Limb (tissue), 2 donors: Measurements from ENCODE around the gene GALM.
"Not testable (repeated sequence)": the region's sequence is repeated elsewhere in the genome, so short reads cannot be mapped to it uniquely, and the experiment has no call there.

Experiments used
- DNase-seq, 2 donors: peaks; one replicate each; pipeline ENCODE4 v3.0.0-alpha.2; 2016; ENCODE audit errors: extremely low spot score in 2 of 2

Gene GALM

GRCh38 chr2:38676681-38677080, 10.8 kb downstream of the GALM start:
- DNase-seq, result no peak

GRCh38 chr2:38680868-38681267, 15.0 kb downstream of the GALM start:
- not testable (repeated sequence) for DNase-seq

- no peak for DNase-seq
These were observed 16.2 kb downstream of the GALM start for GRCh38 chr2:38682008-38682575.

- not testable (repeated sequence) for DNase-seq
These were observed 16.7 kb downstream of the GALM start for GRCh38 chr2:38682620-38683019.

GRCh38 chr2:38683766-38684165, 17.9 kb downstream of the GALM start:
- DNase-seq, result no peak

- DNase-seq, result peak in 1 of 2 donors; percentile 34
These were observed 19.3 kb downstream of the GALM start for GRCh38 chr2:38685116-38685735.

- DNase-seq, result no peak
These were observed 24.8 kb downstream of the GALM start for GRCh38 chr2:38690499-38691420.

- DNase-seq, result no peak
These were observed 26.1 kb downstream of the GALM start for GRCh38 chr2:38691994-38692393.

- DNase-seq, result no peak
These were observed 26.9 kb downstream of the GALM start for GRCh38 chr2:38692636-38693318.

- DNase-seq, result no peak
These were observed 31.4 kb downstream of the GALM start for GRCh38 chr2:38697116-38697840.

GRCh38 chr2:38698467-38699003, 32.6 kb downstream of the GALM start:
- DNase-seq, result no peak

- no peak for DNase-seq
These were observed 34.3 kb downstream of the GALM start for GRCh38 chr2:38700113-38700785.

GRCh38 chr2:38700881-38701458, 35.1 kb downstream of the GALM start:
- DNase-seq, result no peak

GRCh38 chr2:38701542-38701941, 35.6 kb downstream of the GALM start:
- no peak for DNase-seq

- no peak for DNase-seq
These were observed 36.5 kb downstream of the GALM start for GRCh38 chr2:38702413-38702812.

- DNase-seq, result not testable (repeated sequence)
These were observed 37.4 kb downstream of the GALM start for GRCh38 chr2:38703336-38703735.

- no peak for DNase-seq
These were observed 38.8 kb downstream of the GALM start for GRCh38 chr2:38704664-38705063.

GRCh38 chr2:38706846-38707345, 41.0 kb downstream of the GALM start:
- DNase-seq, result no peak

- not testable (repeated sequence) for DNase-seq
These were observed 42.6 kb downstream of the GALM start for GRCh38 chr2:38708491-38708890.
